H9 (cell line): ENCODE data around the gene HIKESHI. TPM values are rescaled to one million over a fixed set of nuclear protein-coding genes. Genes with fewer than 3 reads are reported as not detected.

Experiments
- DNase-seq: peaks from one replicate; pipeline ENCODE4 v3.0.0-alpha.2; 2017
- H2AFZ ChIP-seq: one replicate; pipeline ENCODE4 v1.6.1; 2013; ENCODE audit warnings: mild to moderate bottlenecking, low read length, control low read depth, moderate library complexity
- H2AK5ac ChIP-seq: 2 replicates; pipeline ENCODE4 v1.6.1; 2013; ENCODE audit warnings: low read length, control low read depth, mixed read lengths; ENCODE audit not compliant: insufficient read length
- H2BK120ac ChIP-seq: one replicate; pipeline ENCODE4 v1.6.1; 2013; ENCODE audit warnings: low read depth, mild to moderate bottlenecking, low read length, control low read depth, inconsistent platforms; ENCODE audit not compliant: poor library complexity, severe bottlenecking
- H2BK12ac ChIP-seq: 2 replicates; pipeline ENCODE4 v1.6.1; 2013; ENCODE audit warnings: low read length, control low read depth, mixed read lengths, low read depth; ENCODE audit not compliant: insufficient read length
- H2BK15ac ChIP-seq: 2 replicates; pipeline ENCODE4 v1.6.1; 2013; ENCODE audit warnings: low read depth, low read length, control low read depth
- H2BK20ac ChIP-seq: one replicate; pipeline ENCODE4 v1.6.1; 2013; ENCODE audit warnings: low read depth, mild to moderate bottlenecking, low read length, control low read depth, inconsistent platforms; ENCODE audit not compliant: poor library complexity, severe bottlenecking
- H2BK5ac ChIP-seq: 2 replicates; pipeline ENCODE4 v1.6.1; 2013; ENCODE audit warnings: low read length, control low read depth, mixed read lengths; ENCODE audit not compliant: insufficient read length
- H3K14ac ChIP-seq: 2 replicates; pipeline ENCODE4 v1.6.1; 2013; ENCODE audit warnings: low read length, control low read depth; ENCODE audit not compliant: insufficient read depth
- H3K18ac ChIP-seq: 2 replicates; pipeline ENCODE4 v1.6.1; 2013; ENCODE audit warnings: low read depth, mild to moderate bottlenecking, mixed read lengths, low read length, control low read depth; ENCODE audit not compliant: insufficient read length
- H3K23ac ChIP-seq: 2 replicates; pipeline ENCODE4 v1.6.1; 2013; ENCODE audit warnings: low read length, control low read depth, mixed read lengths, low read depth; ENCODE audit not compliant: insufficient read length
- H3K23me2 ChIP-seq: 2 replicates; pipeline ENCODE4 v1.6.1; 2013; ENCODE audit warnings: low read depth, mild to moderate bottlenecking, mixed read lengths, low read length, control low read depth; ENCODE audit not compliant: insufficient read length, poor library complexity, severe bottlenecking
- H3K27ac ChIP-seq: 2 replicates; pipeline ENCODE4 v1.5.1; 2013; ENCODE audit warnings: low read length, control low read depth, mixed read lengths, low read depth; ENCODE audit not compliant: insufficient read length
- H3K27me3 ChIP-seq: 2 replicates; pipeline ENCODE4 v1.6.1; 2013; ENCODE audit warnings: low read length, control low read depth, inconsistent platforms; ENCODE audit not compliant: insufficient read depth
- H3K4ac ChIP-seq: 2 replicates; pipeline ENCODE4 v1.6.1; 2013; ENCODE audit warnings: low read depth, mild to moderate bottlenecking, control low read depth, inconsistent platforms, low read length, moderate library complexity
- H3K4me1 ChIP-seq: 2 replicates; pipeline ENCODE4 v1.6.1; 2013; ENCODE audit warnings: low read length, control low read depth, inconsistent platforms; ENCODE audit not compliant: insufficient read depth
- H3K4me2 ChIP-seq: 2 replicates; pipeline ENCODE4 v1.6.1; 2013; ENCODE audit warnings: low read length, control low read depth, mixed read lengths; ENCODE audit not compliant: insufficient read length, insufficient read depth
- H3K56ac ChIP-seq: 2 replicates; pipeline ENCODE4 v1.6.1; 2013; ENCODE audit warnings: low read depth, mild to moderate bottlenecking, mixed read lengths, low read length, control low read depth; ENCODE audit not compliant: insufficient read length
- H3K79me1 ChIP-seq: 2 replicates; pipeline ENCODE4 v1.6.1; 2013; ENCODE audit warnings: low read depth, mild to moderate bottlenecking, moderate library complexity, low read length, control low read depth, inconsistent platforms; ENCODE audit not compliant: insufficient read depth, poor library complexity, severe bottlenecking
- H3K79me2 ChIP-seq: 2 replicates; pipeline ENCODE4 v1.6.1; 2013; ENCODE audit warnings: low read length, control low read depth, inconsistent platforms; ENCODE audit not compliant: insufficient read depth
- H3K9ac ChIP-seq: 2 replicates; pipeline ENCODE4 v1.6.1; 2013; ENCODE audit warnings: low read length, control low read depth, mixed read lengths; ENCODE audit not compliant: insufficient read length; ENCODE audit errors: extremely low read depth
- H3K9me3 ChIP-seq: one replicate; pipeline ENCODE4 v1.6.1; 2013; ENCODE audit warnings: low read depth, low read length, inconsistent platforms; ENCODE audit not compliant: control insufficient read depth
- H3T11ph ChIP-seq: one replicate; pipeline ENCODE4 v1.6.1; 2013; ENCODE audit warnings: mild to moderate bottlenecking, low read length, control low read depth, inconsistent platforms
- H4K20me1 ChIP-seq: one replicate; pipeline ENCODE4 v1.6.1; 2013; ENCODE audit not compliant: control insufficient read depth, insufficient read length, insufficient read depth
- H4K5ac ChIP-seq: 2 replicates; pipeline ENCODE4 v1.6.1; 2013; ENCODE audit warnings: low read depth, mild to moderate bottlenecking, mixed read lengths, low read length, control low read depth; ENCODE audit not compliant: insufficient read length
- H4K8ac ChIP-seq: replicated peaks from 2 replicates; pipeline ENCODE4 v1.6.1; 2013; ENCODE audit warnings: low read length, control low read depth, mixed read lengths, low read depth; ENCODE audit not compliant: insufficient read length
- H4K91ac ChIP-seq: 2 replicates; pipeline ENCODE4 v1.6.1; 2013; ENCODE audit warnings: low read depth, mild to moderate bottlenecking, moderate library complexity, mixed read lengths, low read length, control low read depth; ENCODE audit not compliant: insufficient read length
- H3K27ac Mint-ChIP-seq, 3 experiments: 2 replicates in 2 of 3; 3 replicates in 1 of 3; pipeline ENCODE4 v1.8.0; 2020 to 2021; ENCODE audit warnings: mixed read lengths in 3 of 3, mild to moderate bottlenecking in 1 of 3, moderate library complexity in 1 of 3
- H3K27me3 Mint-ChIP-seq: 2 replicates; pipeline ENCODE4 v1.8.0; 2021; ENCODE audit warnings: low read depth, mild to moderate bottlenecking, moderate library complexity, mixed read lengths
- H3K36me3 Mint-ChIP-seq, 3 experiments: 2 replicates in 2 of 3; 3 replicates in 1 of 3; pipeline ENCODE4 v1.8.0; 2020 to 2021; ENCODE audit warnings: low read depth in 3 of 3, mixed read lengths in 3 of 3; ENCODE audit not compliant: insufficient read depth in 1 of 3
- H3K4me1 Mint-ChIP-seq, 2 experiments: 2 replicates each; pipeline ENCODE4 v1.8.0; 2020; ENCODE audit warnings: mixed read lengths in 2 of 2
- H3K4me3 Mint-ChIP-seq, 2 experiments: 2 replicates in 1 of 2; 3 replicates in 1 of 2; pipeline ENCODE4 v1.8.0; 2020 to 2021; ENCODE audit warnings: mild to moderate bottlenecking in 2 of 2, mixed read lengths in 2 of 2, moderate library complexity in 1 of 2
- H3K9me3 Mint-ChIP-seq, 2 experiments: 2 replicates in 1 of 2; 3 replicates in 1 of 2; pipeline ENCODE4 v1.8.0; 2020; ENCODE audit warnings: mild to moderate bottlenecking in 2 of 2, mixed read lengths in 2 of 2, moderate library complexity in 1 of 2
- CTCF ChIP-seq: fragments of 200-600 bp; sonication (generic); conservative IDR thresholded peaks from 3 replicates; pipeline ENCODE4 v1.8.0; 2021; ENCODE audit warnings: antibody characterized with exemption, mild to moderate bottlenecking
- WGBS: extraction: QIAGEN DNeasy Blood & Tissue Kit; methylation state at CpG from one replicate; pipeline ENCODE4 v1.1.7; 2013; ENCODE audit warnings: missing lambda C conversion rate, low lambda C conversion rate, mixed read lengths; ENCODE audit not compliant: insufficient read length; ENCODE audit errors: extremely low coverage; 5-methylcytosine and 5-hydroxymethylcytosine counted together
- total RNA-seq: library from RNA; stranded (reverse); gene quantifications from 2 replicates; pipeline ENCODE4 v1.2.1, GENCODE V29; 2021

Gene HIKESHI
- total RNA-seq, 1 experiment from 2014 or later = 54.1 TPM

- Histone ChIP-seq H2BK12ac (no peak overlapping the region), H2BK5ac (no peak overlapping the region), H3K9ac (no peak overlapping the region), H3K79me1 (no peaks in the 10 kb centered on the region), H2BK120ac (no peak overlapping the region), H3K9me3 (no peaks in the 10 kb centered on the region), H4K20me1 (no peaks in the 10 kb centered on the region), H2AFZ (no peak overlapping the region), H3K27ac (no peak overlapping the region), H4K91ac (no peak overlapping the region), H3K4me2 (no peak overlapping the region), H3K4ac (no peak overlapping the region), H3K4me1 (no peaks in the 10 kb centered on the region), H2BK15ac (no peak overlapping the region), H2BK20ac (no peak overlapping the region), H2AK5ac (no peak overlapping the region), H3T11ph (no peak overlapping the region), H3K27me3 (no peaks in the 10 kb centered on the region), H3K23ac (no peak overlapping the region), H4K5ac (no peak overlapping the region), H3K23me2 (no peaks in the 10 kb centered on the region), H3K14ac (no peak overlapping the region), H3K56ac (no peak overlapping the region), H3K18ac (no peak overlapping the region), H4K8ac (no peak overlapping the region), H3K79me2 (no peaks in the 10 kb centered on the region)
- Mint-ChIP-seq H3K4me3 (no peak overlapping the region), H3K9me3 (no peaks in the 10 kb centered on the region), H3K27ac (no peak overlapping the region), H3K27me3 (no peaks in the 10 kb centered on the region), H3K36me3 (peaks cover 14 to 45% (median 42%) of the 10 kb centered on the region in 3 experiments; a peak in 6 of 7 replicates), H3K4me1 (peaks cover 0 to 7% of the 10 kb centered on the region in 2 experiments; a peak in 1 of 4 replicates)
- no CpG with 5 or more reads among the region's 3 CpGs for WGBS
- no peak for TF ChIP-seq CTCF
- DNase-seq = no peak
These were observed 39.3 kb downstream of the HIKESHI start for GRCh38 chr11:86341382-86341781.
